HEK293 (cell line): ENCODE measurements around the gene TNXB.

Experiments
- ZBTB20 ChIP-seq: fragments of 450-650 bp; formaldehyde crosslinking; IDR thresholded peaks from 2 replicates; pipeline ENCODE4 v1.5.1; 2016; ENCODE audit warnings: missing biosample characterization, missing genetic modification characterization
- ZNF174 ChIP-seq: fragments of 450-650 bp; formaldehyde crosslinking; IDR thresholded peaks from 2 replicates; pipeline ENCODE4 v1.5.0; 2017; ENCODE audit warnings: missing biosample characterization, mild to moderate bottlenecking, missing genetic modification characterization
- ZNF18 ChIP-seq: fragments of 450-650 bp; formaldehyde crosslinking; IDR thresholded peaks from 2 replicates; pipeline ENCODE4 v1.5.1; 2016; ENCODE audit warnings: missing biosample characterization, missing genetic modification characterization
- ZNF274 ChIP-seq, 2 experiments: fragments of 200-500 bp in 1 of 2; fragments of 450-650 bp in 1 of 2; sonication (Bioruptor generic) in 1 of 2; formaldehyde crosslinking in 1 of 2; IDR thresholded peaks; 2 replicates each; pipeline versions ENCODE4 v1.5.1 to v1.6.1; 2014 to 2016; ENCODE audit warnings: borderline replicate concordance in 1 of 2, inconsistent platforms in 1 of 2, low read length in 1 of 2, missing biosample characterization in 1 of 2, missing genetic modification characterization in 1 of 2
- ZNF776 ChIP-seq: fragments of 450-650 bp; formaldehyde crosslinking; IDR thresholded peaks from 2 replicates; pipeline ENCODE4 v1.5.0; 2017; ENCODE audit warnings: missing biosample characterization, missing genetic modification characterization, borderline replicate concordance
- TF ChIP-seq, protein P1 (sequence below): fragments of 450-650 bp; formaldehyde crosslinking; IDR thresholded peaks from 2 replicates; pipeline ENCODE4 v1.5.1; 2016; ENCODE audit warnings: missing biosample characterization, missing genetic modification characterization
- TF ChIP-seq, protein P2 (sequence below): fragments of 450-650 bp; formaldehyde crosslinking; IDR thresholded peaks from 2 replicates; pipeline ENCODE4 v1.5.1; 2016; ENCODE audit warnings: missing biosample characterization, missing genetic modification characterization

- TF ChIP-seq, protein P1, sequence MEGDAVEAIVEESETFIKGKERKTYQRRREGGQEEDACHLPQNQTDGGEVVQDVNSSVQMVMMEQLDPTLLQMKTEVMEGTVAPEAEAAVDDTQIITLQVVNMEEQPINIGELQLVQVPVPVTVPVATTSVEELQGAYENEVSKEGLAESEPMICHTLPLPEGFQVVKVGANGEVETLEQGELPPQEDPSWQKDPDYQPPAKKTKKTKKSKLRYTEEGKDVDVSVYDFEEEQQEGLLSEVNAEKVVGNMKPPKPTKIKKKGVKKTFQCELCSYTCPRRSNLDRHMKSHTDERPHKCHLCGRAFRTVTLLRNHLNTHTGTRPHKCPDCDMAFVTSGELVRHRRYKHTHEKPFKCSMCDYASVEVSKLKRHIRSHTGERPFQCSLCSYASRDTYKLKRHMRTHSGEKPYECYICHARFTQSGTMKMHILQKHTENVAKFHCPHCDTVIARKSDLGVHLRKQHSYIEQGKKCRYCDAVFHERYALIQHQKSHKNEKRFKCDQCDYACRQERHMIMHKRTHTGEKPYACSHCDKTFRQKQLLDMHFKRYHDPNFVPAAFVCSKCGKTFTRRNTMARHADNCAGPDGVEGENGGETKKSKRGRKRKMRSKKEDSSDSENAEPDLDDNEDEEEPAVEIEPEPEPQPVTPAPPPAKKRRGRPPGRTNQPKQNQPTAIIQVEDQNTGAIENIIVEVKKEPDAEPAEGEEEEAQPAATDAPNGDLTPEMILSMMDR (tag by site-specific recombination): no peak
- TF ChIP-seq ZNF18 (tag by site-specific recombination) (no peak), ZNF776 (tag by site-specific recombination) (no peak), ZNF174 (tag by site-specific recombination) (no peak), ZNF274 (IDR thresholded peaks at IDR 0.05; ENCODE audit: low read length) (no peak), ZNF274 (tag by site-specific recombination; IDR thresholded peaks at IDR 0.05; ENCODE audit: borderline replicate concordance) (no peak), ZBTB20 (no peak)
- TF ChIP-seq, protein P2, sequence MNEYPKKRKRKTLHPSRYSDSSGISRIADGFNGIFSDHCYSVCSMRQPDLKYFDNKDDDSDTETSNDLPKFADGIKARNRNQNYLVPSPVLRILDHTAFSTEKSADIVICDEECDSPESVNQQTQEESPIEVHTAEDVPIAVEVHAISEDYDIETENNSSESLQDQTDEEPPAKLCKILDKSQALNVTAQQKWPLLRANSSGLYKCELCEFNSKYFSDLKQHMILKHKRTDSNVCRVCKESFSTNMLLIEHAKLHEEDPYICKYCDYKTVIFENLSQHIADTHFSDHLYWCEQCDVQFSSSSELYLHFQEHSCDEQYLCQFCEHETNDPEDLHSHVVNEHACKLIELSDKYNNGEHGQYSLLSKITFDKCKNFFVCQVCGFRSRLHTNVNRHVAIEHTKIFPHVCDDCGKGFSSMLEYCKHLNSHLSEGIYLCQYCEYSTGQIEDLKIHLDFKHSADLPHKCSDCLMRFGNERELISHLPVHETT (tag by site-specific recombination): no peak
These were observed 22.2 kb downstream of the TNXB start for GRCh38 chr6:32086661-32087573.
